ENCODE measurements around the gene MTHFR. TPM values are rescaled to one million over a fixed set of nuclear protein-coding genes. Genes with fewer than 3 reads are reported as not detected.

MTHFR gene
- total RNA-seq, 1 experiment from 2014 or later: 27.8 TPM

DNA sequence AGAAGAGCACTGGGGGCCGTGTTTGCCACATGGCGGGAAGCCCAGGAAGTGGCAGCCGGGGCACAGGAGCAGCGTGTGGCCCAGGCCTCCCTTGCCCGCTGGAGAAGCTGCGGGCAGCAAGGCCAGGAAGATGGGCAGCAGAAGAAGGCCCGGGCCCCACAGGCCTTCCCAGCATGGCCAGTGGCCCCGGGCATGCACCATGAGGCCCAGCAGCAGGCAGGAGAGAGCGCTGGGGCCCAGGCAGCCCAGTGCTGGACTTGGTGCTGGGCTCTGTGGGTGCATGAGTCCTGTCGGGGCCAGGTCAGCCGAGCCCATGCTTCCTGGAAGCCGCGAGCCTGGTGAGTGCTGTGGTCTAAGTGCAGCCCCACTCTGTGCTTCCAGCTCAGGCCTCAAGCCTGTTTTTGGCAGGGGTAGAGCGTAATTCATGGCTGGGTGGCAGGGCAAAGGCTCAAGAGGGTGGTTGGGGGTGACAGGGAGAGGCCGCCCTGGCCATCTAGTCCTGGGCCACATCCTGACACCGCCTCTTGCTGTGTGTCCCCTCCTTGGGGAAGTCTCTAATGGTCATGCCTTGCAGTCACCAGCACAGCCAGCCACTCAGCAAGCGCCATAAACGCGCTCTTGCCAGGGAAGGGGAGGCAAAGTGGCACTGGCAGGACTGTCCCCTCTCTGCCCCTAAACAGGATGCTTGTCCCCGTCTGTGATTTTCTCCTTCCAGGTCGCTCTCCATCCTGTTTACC is 21.3 kb downstream of the MTHFR start:
- no peak for DNase-seq
- intact Hi-C loops (cut with micrococcal nuclease; ENCODE audit: unreplicated experiment): no loop called here
- Mint-ChIP-seq H3K27me3 (ENCODE audit: insufficient read depth, unreplicated experiment) (no peaks in the 10 kb centered on the region), H3K27ac (ENCODE audit: unreplicated experiment) (no peak overlapping the region), H3K36me3 (ENCODE audit: insufficient read depth, unreplicated experiment) (peaks cover 6% of the 10 kb centered on the region), H3K4me1 (ENCODE audit: low read depth, unreplicated experiment) (no peaks in the 10 kb centered on the region), H3K4me3 (ENCODE audit: unreplicated experiment) (no peak overlapping the region), H3K9me3 (ENCODE audit: unreplicated experiment) (no peaks in the 10 kb centered on the region)
- ChIA-PET CTCF (no interaction called here), POLR2A (no interaction called here)
- no TSS peak for BruUV-seq (replicated peaks)
- Histone ChIP-seq H3K27me3 (replicated peaks; ENCODE audit: control insufficient read depth, insufficient read depth, low read length) (no peaks in the 10 kb centered on the region), H3K4me3 (ENCODE audit: low read depth, low read length) (no peak overlapping the region), H3K4me1 (peaks cover 26% of the 10 kb centered on the region), H3K9me3 (no peaks in the 10 kb centered on the region), H3K36me3 (ENCODE audit: control insufficient read depth, insufficient read depth, low read length) (no peaks in the 10 kb centered on the region)
- TF ChIP-seq, protein P1, sequence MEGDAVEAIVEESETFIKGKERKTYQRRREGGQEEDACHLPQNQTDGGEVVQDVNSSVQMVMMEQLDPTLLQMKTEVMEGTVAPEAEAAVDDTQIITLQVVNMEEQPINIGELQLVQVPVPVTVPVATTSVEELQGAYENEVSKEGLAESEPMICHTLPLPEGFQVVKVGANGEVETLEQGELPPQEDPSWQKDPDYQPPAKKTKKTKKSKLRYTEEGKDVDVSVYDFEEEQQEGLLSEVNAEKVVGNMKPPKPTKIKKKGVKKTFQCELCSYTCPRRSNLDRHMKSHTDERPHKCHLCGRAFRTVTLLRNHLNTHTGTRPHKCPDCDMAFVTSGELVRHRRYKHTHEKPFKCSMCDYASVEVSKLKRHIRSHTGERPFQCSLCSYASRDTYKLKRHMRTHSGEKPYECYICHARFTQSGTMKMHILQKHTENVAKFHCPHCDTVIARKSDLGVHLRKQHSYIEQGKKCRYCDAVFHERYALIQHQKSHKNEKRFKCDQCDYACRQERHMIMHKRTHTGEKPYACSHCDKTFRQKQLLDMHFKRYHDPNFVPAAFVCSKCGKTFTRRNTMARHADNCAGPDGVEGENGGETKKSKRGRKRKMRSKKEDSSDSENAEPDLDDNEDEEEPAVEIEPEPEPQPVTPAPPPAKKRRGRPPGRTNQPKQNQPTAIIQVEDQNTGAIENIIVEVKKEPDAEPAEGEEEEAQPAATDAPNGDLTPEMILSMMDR (IDR thresholded peaks at IDR 0.05; ENCODE audit: insufficient read depth in 1 of 2, low read depth in 1 of 2, low read length in 1 of 2, severe bottlenecking in 1 of 2, unreplicated experiment in 1 of 2): no peak

DNA sequence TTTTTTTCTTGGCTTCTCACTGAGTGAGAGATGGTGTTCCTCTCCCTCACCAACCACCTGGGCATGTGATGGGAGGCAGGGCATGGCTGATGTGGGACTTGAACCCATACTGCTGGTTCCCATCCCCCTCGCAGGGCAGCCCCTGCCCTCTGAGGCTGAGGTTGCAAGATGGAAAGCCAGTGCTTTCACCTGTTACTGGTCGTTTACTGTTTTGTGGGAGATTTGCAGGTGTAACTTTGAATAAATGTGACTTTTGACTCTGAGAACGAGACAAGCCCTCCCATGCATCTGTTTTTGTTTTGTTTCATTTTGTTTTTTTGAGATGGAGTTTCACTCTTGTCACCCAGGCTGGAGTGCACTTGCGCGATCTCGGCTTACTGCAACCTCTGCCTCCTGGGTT is 22.2 kb downstream of the MTHFR start:
- POLR2A ChIA-PET: no interaction called here
- no peaks in the 10 kb centered on the region for H3K4me1 Mint-ChIP-seq (ENCODE audit: low read depth, unreplicated experiment)
- TF ChIP-seq, protein P1 (IDR thresholded peaks at IDR 0.05; ENCODE audit: insufficient read depth in 1 of 2, low read depth in 1 of 2, low read length in 1 of 2, severe bottlenecking in 1 of 2, unreplicated experiment in 1 of 2): no peak

DNA sequence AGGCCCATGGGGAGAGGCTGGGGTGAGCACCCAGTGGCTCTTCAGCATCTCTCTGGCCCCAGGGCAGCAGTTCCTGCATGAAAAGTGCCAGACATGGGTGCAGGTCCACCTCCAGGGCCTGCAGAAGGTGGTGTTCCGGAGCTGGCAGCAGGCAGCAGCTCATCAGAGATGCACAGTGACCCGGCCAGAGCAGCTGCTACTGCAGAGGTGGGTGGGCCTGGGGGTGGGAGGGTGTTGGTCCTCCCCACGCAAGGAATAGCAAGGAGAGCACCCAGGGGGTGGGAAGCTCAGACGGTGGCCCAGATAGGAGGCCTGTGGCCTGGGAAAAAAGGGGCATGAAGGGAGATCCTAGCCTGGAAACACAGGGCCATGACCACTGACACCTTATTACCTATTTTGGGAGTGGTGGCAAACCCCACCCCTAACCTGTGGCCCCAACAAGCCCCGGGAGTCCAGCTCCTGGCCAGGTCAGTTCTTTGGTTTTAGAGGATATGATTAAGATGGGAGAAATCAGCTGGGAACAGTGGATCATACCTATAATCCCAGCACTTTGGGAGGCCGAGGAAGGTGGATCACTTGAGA is 23.5 kb downstream of the MTHFR start:
- H3K4me3 Mint-ChIP-seq (ENCODE audit: unreplicated experiment): no peak overlapping the region
- no TSS peak for BruUV-seq (replicated peaks)
- TF ChIP-seq, protein P1 (IDR thresholded peaks at IDR 0.05; ENCODE audit: insufficient read depth in 1 of 2, low read depth in 1 of 2, low read length in 1 of 2, severe bottlenecking in 1 of 2, unreplicated experiment in 1 of 2): no peak
- no peaks in the 10 kb centered on the region for H3K36me3 ChIP-seq (ENCODE audit: control insufficient read depth, insufficient read depth, low read length)
- no peak overlapping the region for H3K4me3 ChIP-seq (ENCODE audit: low read depth, low read length)
- H3K27me3 ChIP-seq (replicated peaks; ENCODE audit: control insufficient read depth, insufficient read depth, low read length): no peaks in the 10 kb centered on the region
- CTCF ChIA-PET: no interaction called here
- no peak for DNase-seq
- H3K4me1 ChIP-seq: peaks cover 13% of the 10 kb centered on the region
- H3K27me3 Mint-ChIP-seq (ENCODE audit: insufficient read depth, unreplicated experiment): no peaks in the 10 kb centered on the region
- H3K4me1 Mint-ChIP-seq (ENCODE audit: low read depth, unreplicated experiment): no peaks in the 10 kb centered on the region
- H3K27ac Mint-ChIP-seq (ENCODE audit: unreplicated experiment): no peak overlapping the region
- no peaks in the 10 kb centered on the region for H3K9me3 Mint-ChIP-seq (ENCODE audit: unreplicated experiment)
- intact Hi-C loops (cut with micrococcal nuclease; ENCODE audit: unreplicated experiment): no loop called here
- H3K36me3 Mint-ChIP-seq (ENCODE audit: insufficient read depth, unreplicated experiment): peaks cover 6% of the 10 kb centered on the region
- POLR2A ChIA-PET: interaction anchor here (0.6 kb wide), 1 partner anchor 118 kb away, joined by 4 read pairs; the partner anchor contains the start of gene FBXO6
- no peaks in the 10 kb centered on the region for H3K9me3 ChIP-seq

More for the DNA sequence above, 22.2 kb downstream of the MTHFR start:
- CTCF ChIA-PET: no interaction called here
- Histone ChIP-seq H3K27me3 (replicated peaks; ENCODE audit: control insufficient read depth, insufficient read depth, low read length) (no peaks in the 10 kb centered on the region), H3K4me3 (ENCODE audit: low read depth, low read length) (no peak overlapping the region), H3K4me1 (peaks cover 26% of the 10 kb centered on the region), H3K9me3 (no peaks in the 10 kb centered on the region), H3K36me3 (ENCODE audit: control insufficient read depth, insufficient read depth, low read length) (no peaks in the 10 kb centered on the region)
- Mint-ChIP-seq H3K36me3 (ENCODE audit: insufficient read depth, unreplicated experiment) (peaks cover 6% of the 10 kb centered on the region), H3K27ac (ENCODE audit: unreplicated experiment) (no peak overlapping the region), H3K27me3 (ENCODE audit: insufficient read depth, unreplicated experiment) (no peaks in the 10 kb centered on the region), H3K9me3 (ENCODE audit: unreplicated experiment) (no peaks in the 10 kb centered on the region), H3K4me3 (ENCODE audit: unreplicated experiment) (no peak overlapping the region)
- no TSS peak for BruUV-seq (replicated peaks)
- DNase-seq: no peak
- intact Hi-C loops (cut with micrococcal nuclease; ENCODE audit: unreplicated experiment): no loop called here

Data from Caco-2 (cell line).